Measurements from ENCODE around the gene GHRH. TPM values are rescaled to one million over a fixed set of nuclear protein-coding genes. Genes with fewer than 3 reads are reported as not detected.

GHRH gene
- total RNA-seq, 2 experiments from 2014 or later: not detected

- intact Hi-C loops (cut with DNase I, micrococcal nuclease): no loop called here
- H3K4me1 Mint-ChIP-seq (ENCODE audit: low read depth): peaks cover 4% of the 10 kb centered on the region
- Histone ChIP-seq H3K4me3 (ENCODE audit: low read length) (no peak overlapping the region), H3K27me3 (ENCODE audit: control insufficient read depth in 1 of 2, insufficient read depth in 2 of 2, low read length in 2 of 2) (no peaks in the 10 kb centered on the region), H3K27ac (ENCODE audit: low read depth in 1 of 2, low read length in 2 of 2) (no peak overlapping the region), H3K36me3 (ENCODE audit: insufficient read depth, low read length) (peaks cover 91% of the 10 kb centered on the region), H3K4me1 (ENCODE audit: insufficient read depth, low read length) (no peaks in the 10 kb centered on the region), H3K9me3 (ENCODE audit: control insufficient read depth in 1 of 2, insufficient read depth in 1 of 2, low read length in 2 of 2) (no peaks in the 10 kb centered on the region)
- H3K27me3 Mint-ChIP-seq: no peaks in the 10 kb centered on the region
- peaks cover 92% of the 10 kb centered on the region for H3K36me3 Mint-ChIP-seq (ENCODE audit: low read depth)
- no peak overlapping the region for H3K27ac Mint-ChIP-seq
- no peak for ATAC-seq (ENCODE audit: poor library complexity)
- no peak overlapping the region for H3K4me3 Mint-ChIP-seq
- ChIA-PET CTCF (interaction anchor here (1.1 to 1.6 kb wide), 2 partner anchors 13 to 46 kb away, joined by 3 to 6 read pairs; no protein-coding TSS in a partner anchor), POLR2A (no interaction called here)
- no peaks in the 10 kb centered on the region for H3K9me3 Mint-ChIP-seq
- peak in 3 of 14 experiments; percentile 13 to 66 (median 57) for DNase-seq
- TF ChIP-seq CTCF (IDR thresholded peaks at IDR 0.05): no peak
These were observed 38.6 kb downstream of the GHRH start for GRCh38 chr20:37223053-37223452.

GRCh38 chr20:37222086-37222485 lies 39.5 kb downstream of the GHRH start:
- no peaks in the 10 kb centered on the region for H3K27me3 ChIP-seq (ENCODE audit: control insufficient read depth in 1 of 2, insufficient read depth in 2 of 2, low read length in 2 of 2)
- Mint-ChIP-seq H3K27ac (no peak overlapping the region), H3K4me1 (ENCODE audit: low read depth) (peaks cover 4% of the 10 kb centered on the region), H3K27me3 (no peaks in the 10 kb centered on the region), H3K9me3 (no peaks in the 10 kb centered on the region), H3K4me3 (no peak overlapping the region), H3K36me3 (ENCODE audit: low read depth) (peaks cover 84% of the 10 kb centered on the region)
- DNase-seq (no peak), ATAC-seq (ENCODE audit: poor library complexity) (no peak)
- H3K9me3 ChIP-seq (ENCODE audit: control insufficient read depth in 1 of 2, insufficient read depth in 1 of 2, low read length in 2 of 2): no peaks in the 10 kb centered on the region
- no peaks in the 10 kb centered on the region for H3K4me1 ChIP-seq (ENCODE audit: insufficient read depth, low read length)
- H3K4me3 ChIP-seq (ENCODE audit: low read length): no peak overlapping the region
- H3K27ac ChIP-seq (ENCODE audit: low read depth in 1 of 2, low read length in 2 of 2): no peak overlapping the region
- H3K36me3 ChIP-seq (ENCODE audit: insufficient read depth, low read length): peaks cover 88% of the 10 kb centered on the region
- ChIA-PET POLR2A (interaction anchor here (0.6 kb wide), 1 partner anchor 318 kb away, joined by 3 read pairs; no protein-coding TSS in a partner anchor), CTCF (interaction anchor here (1.1 to 1.6 kb wide), 2 partner anchors 12 to 30 kb away, joined by 3 to 6 read pairs; no protein-coding TSS in a partner anchor)
- intact Hi-C loops (cut with DNase I, micrococcal nuclease): no loop called here
- TF ChIP-seq CTCF (IDR thresholded peaks at IDR 0.05): no peak

- H3K4me1 Mint-ChIP-seq (ENCODE audit: low read depth): peaks cover 4% of the 10 kb centered on the region
These were observed 40.9 kb downstream of the GHRH start for GRCh38 chr20:37220731-37221130.

More at GRCh38 chr20:37220731-37221130, 40.9 kb downstream of the GHRH start:
- no peak for TF ChIP-seq CTCF (IDR thresholded peaks at IDR 0.05)
- ChIA-PET CTCF (interaction anchor here (0.9 kb wide), 1 partner anchor 13 kb away, joined by 4 read pairs; no protein-coding TSS in a partner anchor), POLR2A (no interaction called here)
- no peaks in the 10 kb centered on the region for H3K27me3 Mint-ChIP-seq
- no peak for DNase-seq
- no peak overlapping the region for H3K27ac Mint-ChIP-seq
- H3K9me3 Mint-ChIP-seq: no peaks in the 10 kb centered on the region
- ATAC-seq (ENCODE audit: poor library complexity): no peak
- no peak overlapping the region for H3K4me3 Mint-ChIP-seq
- intact Hi-C loops (cut with DNase I, micrococcal nuclease): no loop called here
- no peak overlapping the region for H3K27ac ChIP-seq (ENCODE audit: low read depth in 1 of 2, low read length in 2 of 2)
- peaks cover 82% of the 10 kb centered on the region for H3K36me3 ChIP-seq (ENCODE audit: insufficient read depth, low read length)
- no peaks in the 10 kb centered on the region for H3K4me1 ChIP-seq (ENCODE audit: insufficient read depth, low read length)
- peaks cover 85% of the 10 kb centered on the region for H3K36me3 Mint-ChIP-seq (ENCODE audit: low read depth)
- no peak overlapping the region for H3K4me3 ChIP-seq (ENCODE audit: low read length)
- no peaks in the 10 kb centered on the region for H3K27me3 ChIP-seq (ENCODE audit: control insufficient read depth in 1 of 2, insufficient read depth in 2 of 2, low read length in 2 of 2)
- no peaks in the 10 kb centered on the region for H3K9me3 ChIP-seq (ENCODE audit: control insufficient read depth in 1 of 2, insufficient read depth in 1 of 2, low read length in 2 of 2)

All from CD4-positive, alpha-beta T cell (primary cell).